ENCODE results near the gene FMN1. TPM values are rescaled to one million over a fixed set of nuclear protein-coding genes. Genes with fewer than 3 reads are reported as not detected.

The FMN1 gene
- total and polyA plus RNA-seq, 2 of the 8 experiments (the other 6 are each of a cell fraction or from before 2014, with no cell fraction given), result 0.27 to 3.7 TPM

GRCh38 chr15:33218071-33218491 lies 23.6 kb upstream of the FMN1 start (continued):
- TF ChIP-seq CHD7 (IDR thresholded peaks at IDR 0.05; ENCODE audit: insufficient replicate concordance, low read length) (no peak), GABPA (IDR thresholded peaks at IDR 0.05; ENCODE audit: borderline replicate concordance, insufficient read depth, low read length) (no peak), KDM4A (IDR thresholded peaks at IDR 0.05; ENCODE audit: low read depth, low read length, severe bottlenecking) (no peak), CBX5 (IDR thresholded peaks at IDR 0.05; ENCODE audit: low read depth, low read length) (no peak), EGR1 (IDR thresholded peaks at IDR 0.05; ENCODE audit: borderline replicate concordance, low read depth, low read length) (no peak), YY1 (IDR thresholded peaks at IDR 0.05; ENCODE audit: low read depth, low read length) (no peak), USF2 (IDR thresholded peaks at IDR 0.05; ENCODE audit: low read length) (no peak)
